Effector memory CD8-positive, alpha-beta T cell (primary cell): Measurements from ENCODE around the gene ZNF425.
"Not testable (repeated sequence)": the region's sequence is repeated elsewhere in the genome, so short reads cannot be mapped to it uniquely, and the experiment has no call there.

Experiments used
- ATAC-seq: fragments of 150-1000 bp; cut with Tn5 transposase; replicated peaks from 2 replicates; pipeline ENCODE4 v1.10.0; 2021; ENCODE audit warnings: mild to moderate bottlenecking, moderate library complexity
- DNase-seq, 3 experiments: peaks; one replicate each; pipeline ENCODE4 v3.0.0; 2021
- H3K27ac Mint-ChIP-seq, 2 donors: one replicate each; pipeline ENCODE4 v1.8.0; 2022; ENCODE audit warnings: mild to moderate bottlenecking in 2 of 2, mixed read lengths in 2 of 2, moderate library complexity in 2 of 2
- H3K27me3 Mint-ChIP-seq, 2 donors: one replicate each; pipeline ENCODE4 v1.8.0; 2022; ENCODE audit warnings: mixed read lengths in 2 of 2
- H3K36me3 Mint-ChIP-seq: one replicate; pipeline ENCODE4 v1.8.0; 2022; ENCODE audit warnings: mild to moderate bottlenecking, moderate library complexity, mixed read lengths; ENCODE audit not compliant: insufficient read depth
- H3K4me1 Mint-ChIP-seq, 2 donors: one replicate each; pipeline ENCODE4 v1.8.0; 2022; ENCODE audit warnings: low read depth in 2 of 2, mixed read lengths in 2 of 2
- H3K4me3 Mint-ChIP-seq, 2 donors: one replicate each; pipeline ENCODE4 v1.8.0; 2022; ENCODE audit warnings: mild to moderate bottlenecking in 2 of 2, mixed read lengths in 2 of 2, moderate library complexity in 2 of 2
- H3K9me3 Mint-ChIP-seq, 2 donors: one replicate each; pipeline ENCODE4 v1.8.0; 2022; ENCODE audit warnings: mixed read lengths in 2 of 2

The ZNF425 gene

DNA sequence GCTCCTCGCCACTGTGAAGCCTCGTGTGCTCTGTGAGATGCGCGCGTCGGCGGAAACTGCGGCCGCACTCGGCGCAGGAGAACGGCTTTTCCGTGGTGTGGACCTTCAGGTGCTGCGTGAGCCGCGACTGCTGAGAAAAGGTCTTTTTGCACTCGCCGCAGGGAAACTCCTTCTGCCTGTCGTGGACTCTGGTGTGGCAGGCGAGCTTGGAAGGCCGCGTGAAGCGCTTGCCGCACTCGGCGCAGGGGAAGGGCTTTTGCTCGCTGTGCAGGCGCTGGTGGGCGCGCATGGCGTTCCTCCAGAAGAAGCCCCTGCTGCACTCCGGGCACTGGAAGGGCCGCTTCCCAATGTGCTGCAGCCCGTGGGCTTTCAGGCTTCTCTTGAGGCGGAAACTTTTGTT, 21.9 kb downstream of the ZNF425 start:
- Mint-ChIP-seq H3K9me3 (no peaks in the 10 kb centered on the region), H3K36me3 (peaks cover 3% of the 10 kb centered on the region), H3K4me3 (no peak overlapping the region), H3K27me3 (no peaks in the 10 kb centered on the region), H3K27ac (no peak overlapping the region), H3K4me1 (no peaks in the 10 kb centered on the region)
- no peak for ATAC-seq
- no peak for DNase-seq

GRCh38 chr7:149103424-149103823, 22.7 kb downstream of the ZNF425 start:
- Mint-ChIP-seq H3K4me1 (no peaks in the 10 kb centered on the region), H3K36me3 (peaks cover 3% of the 10 kb centered on the region), H3K4me3 (no peak overlapping the region), H3K27me3 (no peaks in the 10 kb centered on the region), H3K27ac (no peak overlapping the region), H3K9me3 (no peaks in the 10 kb centered on the region)
- ATAC-seq (no peak), DNase-seq (no peak)

- no peak overlapping the region for H3K27ac Mint-ChIP-seq
- H3K4me3 Mint-ChIP-seq, result no peak overlapping the region
- DNase-seq (no peak), ATAC-seq (no peak)
- H3K36me3 Mint-ChIP-seq, result peaks cover 3% of the 10 kb centered on the region
- H3K27me3 Mint-ChIP-seq, result no peaks in the 10 kb centered on the region
- H3K4me1 Mint-ChIP-seq, result no peaks in the 10 kb centered on the region
- no peaks in the 10 kb centered on the region for H3K9me3 Mint-ChIP-seq
Measured at GRCh38 chr7:149102666-149103065, 23.5 kb downstream of the ZNF425 start.

DNA sequence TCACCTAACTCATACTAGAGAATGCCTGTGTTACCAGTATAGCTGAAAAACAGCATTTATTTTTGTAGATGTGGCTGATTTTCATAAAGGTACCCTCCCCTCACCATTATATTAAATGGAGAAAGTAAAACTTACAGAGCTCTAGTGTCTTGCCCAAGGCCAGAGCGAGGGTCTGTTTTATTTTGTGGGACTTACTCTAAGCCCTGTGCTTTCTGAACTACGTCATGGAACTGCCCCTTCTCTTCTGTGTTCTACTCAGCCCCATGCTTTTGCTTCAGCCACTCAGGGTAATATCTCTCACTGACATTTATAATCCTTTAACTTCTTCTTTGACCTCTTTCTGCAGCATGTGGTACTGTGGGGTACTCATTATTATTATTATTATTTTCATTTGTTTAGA, 25.3 kb downstream of the ZNF425 start:
- Mint-ChIP-seq H3K27ac (no peak overlapping the region), H3K4me1 (no peaks in the 10 kb centered on the region), H3K36me3 (no peaks in the 10 kb centered on the region), H3K4me3 (no peak overlapping the region), H3K27me3 (no peaks in the 10 kb centered on the region), H3K9me3 (no peaks in the 10 kb centered on the region)
- ATAC-seq (no peak), DNase-seq (no peak)

- no peak for DNase-seq
- H3K27ac Mint-ChIP-seq, result no peak overlapping the region
- no peak overlapping the region for H3K4me3 Mint-ChIP-seq
- H3K4me1 Mint-ChIP-seq, result no peaks in the 10 kb centered on the region
- no peaks in the 10 kb centered on the region for H3K9me3 Mint-ChIP-seq
- no peak for ATAC-seq
- H3K36me3 Mint-ChIP-seq, result no peaks in the 10 kb centered on the region
- H3K27me3 Mint-ChIP-seq, result no peaks in the 10 kb centered on the region
Measured at GRCh38 chr7:149099058-149099457, 27.1 kb downstream of the ZNF425 start.

GRCh38 chr7:149097088-149097487, 29.0 kb downstream of the ZNF425 start:
- no peaks in the 10 kb centered on the region for H3K9me3 Mint-ChIP-seq
- H3K27me3 Mint-ChIP-seq, result no peaks in the 10 kb centered on the region
- no peak overlapping the region for H3K4me3 Mint-ChIP-seq
- no peak overlapping the region for H3K27ac Mint-ChIP-seq
- ATAC-seq, result no peak
- DNase-seq, result no peak
- H3K36me3 Mint-ChIP-seq, result no peaks in the 10 kb centered on the region
- H3K4me1 Mint-ChIP-seq, result no peaks in the 10 kb centered on the region

DNA sequence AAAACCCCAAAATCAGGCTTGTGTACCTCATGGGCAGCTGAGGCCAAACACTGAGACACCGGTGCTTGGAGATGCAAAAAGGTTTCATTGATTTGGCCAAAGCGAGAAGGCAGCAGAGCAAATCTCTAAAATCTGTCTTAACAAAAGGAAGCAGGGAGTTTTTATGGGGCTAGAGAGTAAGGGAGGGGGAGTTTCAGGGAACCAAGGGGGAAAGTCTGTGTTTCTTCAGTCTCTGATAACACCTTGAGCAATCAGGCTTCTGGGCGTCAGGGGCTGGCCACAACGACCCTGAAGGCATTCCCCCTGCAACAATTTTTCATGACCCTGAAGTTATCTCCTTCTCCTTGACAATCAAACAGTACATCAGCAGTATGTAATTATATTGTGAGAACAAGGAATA, 32.9 kb downstream of the ZNF425 start:
- Mint-ChIP-seq H3K36me3 (peaks cover 15% of the 10 kb centered on the region), H3K4me3 (no peak overlapping the region), H3K27ac (no peak overlapping the region), H3K9me3 (no peaks in the 10 kb centered on the region), H3K4me1 (peaks cover 12 to 15% of the 10 kb centered on the region in 2 donors), H3K27me3 (no peaks in the 10 kb centered on the region)
- ATAC-seq, result no peak
- no peak for DNase-seq

GRCh38 chr7:149092244-149092643, 33.9 kb downstream of the ZNF425 start:
- H3K9me3 Mint-ChIP-seq, H3K27me3 Mint-ChIP-seq, ATAC-seq, DNase-seq: not testable (repeated sequence)
- Mint-ChIP-seq H3K4me3 (peak overlapping the region; percentile 88 to 99), H3K27ac (peak overlapping the region; percentile 25 to 97), H3K4me1 (peaks cover 14 to 19% of the 10 kb centered on the region in 2 donors), H3K36me3 (peaks cover 15% of the 10 kb centered on the region)

- DNase-seq, result peak; percentile 86 to 89 (median 87)
- peaks cover 20% of the 10 kb centered on the region for H3K36me3 Mint-ChIP-seq
- ATAC-seq, result peak; percentile 85
- H3K4me1 Mint-ChIP-seq, result peaks cover 15 to 25% of the 10 kb centered on the region in 2 donors
- peak within 1 kb of the TSS; percentile 97 to 100 for H3K27ac Mint-ChIP-seq
- no peaks in the 10 kb centered on the region for H3K9me3 Mint-ChIP-seq
- H3K4me3 Mint-ChIP-seq, result peak within 1 kb of the TSS; percentile 88 to 99
- no peaks in the 10 kb centered on the region for H3K27me3 Mint-ChIP-seq
Measured at GRCh38 chr7:149090397-149091195, 35.5 kb downstream of the ZNF425 start, which contains the start of gene ZNF786. Gene ZNF786, minus strand, starts transcription at chr7:149090718. Its CDS starts 78 bp downstream, at chr7:149090640.

- DNase-seq, result peak in 1 of 3 experiments; percentile 15
- no peaks in the 10 kb centered on the region for H3K27me3 Mint-ChIP-seq
- peaks cover 23% of the 10 kb centered on the region for H3K36me3 Mint-ChIP-seq
- no peak for ATAC-seq
- no peaks in the 10 kb centered on the region for H3K9me3 Mint-ChIP-seq
- no peak overlapping the region for H3K4me3 Mint-ChIP-seq
- H3K4me1 Mint-ChIP-seq, result peaks cover 15 to 27% of the 10 kb centered on the region in 2 donors
- peak overlapping the region in 1 of 2 donors; percentile 84 for H3K27ac Mint-ChIP-seq
Measured at GRCh38 chr7:149087376-149087775, 38.7 kb downstream of the ZNF425 start.

DNA sequence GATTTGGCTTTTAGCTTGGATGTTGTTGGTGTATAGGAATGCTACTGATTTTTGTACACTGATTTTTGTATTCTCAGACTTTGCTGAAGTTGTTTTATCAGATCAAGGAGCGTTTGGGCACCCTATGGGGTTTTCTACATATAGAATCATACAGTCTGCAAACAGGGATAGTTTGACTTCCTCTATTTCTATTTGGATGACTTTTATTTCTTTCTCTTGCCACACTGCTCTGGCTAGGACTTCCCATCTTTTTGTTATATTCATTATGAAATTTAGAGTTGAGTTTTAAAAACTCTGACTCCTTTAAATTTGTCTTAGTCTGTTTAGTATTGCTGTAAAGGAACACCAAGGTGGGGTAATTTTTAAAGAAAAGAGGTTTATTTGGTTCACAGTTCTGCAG, 40.3 kb downstream of the ZNF425 start:
- H3K27me3 Mint-ChIP-seq, result no peaks in the 10 kb centered on the region
- DNase-seq (no peak), ATAC-seq (no peak)
- H3K36me3 Mint-ChIP-seq, result peaks cover 19% of the 10 kb centered on the region
- H3K4me3 Mint-ChIP-seq, result no peak overlapping the region
- H3K27ac Mint-ChIP-seq, result peak overlapping the region; percentile 71 to 84
- peaks cover 13 to 22% of the 10 kb centered on the region in 2 donors for H3K4me1 Mint-ChIP-seq
- no peaks in the 10 kb centered on the region for H3K9me3 Mint-ChIP-seq

DNA sequence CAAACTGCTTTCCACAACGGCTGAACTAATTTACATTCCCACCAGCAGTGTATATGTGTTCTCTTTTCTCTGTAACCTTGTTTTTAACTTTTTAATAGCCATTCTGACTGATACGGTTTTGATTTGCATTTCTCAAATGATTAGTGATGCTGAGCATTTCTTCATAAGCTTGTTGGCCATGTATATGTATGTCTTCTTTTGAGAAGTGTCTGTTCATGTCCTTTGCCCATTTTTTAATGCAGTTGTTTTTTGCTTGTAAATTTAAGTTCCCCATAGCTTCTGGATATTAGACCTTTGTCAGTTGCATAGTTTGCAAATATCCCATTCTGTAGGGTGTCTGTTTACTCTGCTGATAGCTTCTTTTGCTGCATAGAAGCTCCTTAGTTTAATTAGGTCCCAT, 41.7 kb downstream of the ZNF425 start:
- Mint-ChIP-seq H3K4me3 (no peak overlapping the region), H3K27ac (peak overlapping the region in 1 of 2 donors; percentile 8), H3K36me3 (peaks cover 16% of the 10 kb centered on the region), H3K4me1 (peaks cover 6 to 21% of the 10 kb centered on the region in 2 donors), H3K9me3 (no peaks in the 10 kb centered on the region), H3K27me3 (no peaks in the 10 kb centered on the region)
- no peak for ATAC-seq
- DNase-seq, result no peak

GRCh38 chr7:149081914-149082313, 44.2 kb downstream of the ZNF425 start:
- no peaks in the 10 kb centered on the region for H3K9me3 Mint-ChIP-seq
- no peaks in the 10 kb centered on the region for H3K27me3 Mint-ChIP-seq
- DNase-seq (no peak), ATAC-seq (no peak)
- H3K36me3 Mint-ChIP-seq, result peaks cover 18% of the 10 kb centered on the region
- H3K4me3 Mint-ChIP-seq, result no peak overlapping the region
- H3K27ac Mint-ChIP-seq, result no peak overlapping the region
- H3K4me1 Mint-ChIP-seq, result peaks cover 1 to 19% of the 10 kb centered on the region in 2 donors

- H3K9me3 Mint-ChIP-seq, result no peaks in the 10 kb centered on the region
- H3K36me3 Mint-ChIP-seq, result peaks cover 21% of the 10 kb centered on the region
- DNase-seq (no peak), ATAC-seq (no peak)
- no peaks in the 10 kb centered on the region for H3K27me3 Mint-ChIP-seq
- H3K27ac Mint-ChIP-seq, result no peak overlapping the region
- no peak overlapping the region for H3K4me3 Mint-ChIP-seq
- peaks cover 0 to 15% of the 10 kb centered on the region in 2 donors for H3K4me1 Mint-ChIP-seq
Measured at GRCh38 chr7:149077594-149077993, 48.5 kb downstream of the ZNF425 start.
